SK-MEL-5 (cell line): Measurements from ENCODE around the gene OSBPL8. TPM values are rescaled to one million over a fixed set of nuclear protein-coding genes. Genes with fewer than 3 reads are reported as not detected.
"Not testable (repeated sequence)": the region's sequence is repeated elsewhere in the genome, so short reads cannot be mapped to it uniquely, and the experiment has no call there.

Experiments used
- DNase-seq: peaks from one replicate; pipeline ENCODE4 v3.0.0-alpha.2; 2016; ENCODE audit warnings: low read depth, low spot score
- in situ Hi-C: cut with HindIII; loops from 2 replicates; pipeline ENCODE4 v1.10.0; 2016; ENCODE audit warnings: low sequenced_read_pairs, high pct_unique_total_duplicates, low pct_unique_long_range_greater_than_20kb
- total RNA-seq: library from RNA; depleted of rRNA; stranded (reverse); fragments of >200 nt; shearing (Covaris generic); gene quantifications from 2 replicates; pipeline ENCODE4 v1.2.3, GENCODE V29; 2014

OSBPL8 gene
- total RNA-seq, 1 experiment from 2014 or later: 46.3 TPM

GRCh38 chr12:76504606-76505005, 55.0 kb downstream of the OSBPL8 start:
- DNase-seq: no peak
- in situ Hi-C loops: no loop called here

DNA sequence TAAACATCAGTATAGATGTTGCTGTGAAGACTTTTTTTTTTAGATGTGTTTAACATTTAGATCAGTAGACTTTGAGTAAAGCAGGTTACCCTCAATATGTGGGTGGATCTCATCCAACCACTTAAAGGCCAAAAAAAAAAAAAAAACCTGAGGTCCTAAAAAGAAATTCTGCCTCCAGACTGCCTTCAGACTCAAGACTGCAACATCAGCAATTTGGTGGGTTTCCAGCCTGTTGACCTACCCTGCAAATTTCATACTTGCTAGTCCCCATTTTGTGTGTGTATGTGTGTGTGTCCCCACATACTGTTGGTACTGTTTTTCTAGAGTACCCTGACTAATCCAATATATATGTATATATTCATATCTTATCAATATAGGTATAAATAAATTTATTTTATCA, 55.6 kb downstream of the OSBPL8 start:
- in situ Hi-C loops: no loop called here
- DNase-seq: no peak

DNA sequence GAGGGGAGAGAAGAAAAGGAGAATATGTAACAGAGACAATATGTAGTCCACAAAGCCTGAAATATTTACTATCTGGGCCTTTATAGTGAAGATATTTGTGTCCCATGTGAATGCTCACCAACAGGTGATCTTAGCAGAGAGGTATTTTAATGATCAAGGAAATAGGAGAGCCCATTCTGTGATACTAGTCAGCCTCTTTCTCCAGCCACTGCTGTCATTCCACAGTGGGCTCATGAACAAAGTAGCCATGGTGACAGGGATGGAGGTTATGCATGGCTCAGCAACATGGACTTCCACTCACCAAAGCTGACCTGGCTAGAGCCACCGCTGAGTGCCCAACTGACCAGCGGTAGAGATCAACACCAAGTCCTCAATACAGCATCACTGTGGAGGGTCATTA, 58.2 kb downstream of the OSBPL8 start:
- DNase-seq: no peak
- in situ Hi-C loops: no loop called here

DNA sequence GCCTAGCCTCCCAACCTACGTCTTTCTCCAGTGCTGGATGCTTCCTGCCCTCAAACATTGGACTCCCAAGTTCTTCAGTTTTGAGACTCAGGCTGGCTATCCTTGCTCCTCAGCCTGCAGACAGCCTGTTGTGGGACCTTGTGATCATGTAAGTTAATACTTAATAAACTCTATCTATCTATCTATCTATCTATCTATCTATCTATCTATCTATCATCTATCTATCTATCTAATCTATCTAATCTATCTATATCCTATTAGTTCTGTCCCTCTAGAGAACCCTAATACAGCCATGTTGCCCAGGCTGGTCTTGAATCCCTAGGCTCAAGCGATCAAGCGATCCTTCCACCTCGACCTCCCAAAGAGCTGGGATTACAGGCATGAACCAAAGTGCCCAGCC, 60.4 kb downstream of the OSBPL8 start:
- in situ Hi-C loops, DNase-seq: not testable (repeated sequence)

DNA sequence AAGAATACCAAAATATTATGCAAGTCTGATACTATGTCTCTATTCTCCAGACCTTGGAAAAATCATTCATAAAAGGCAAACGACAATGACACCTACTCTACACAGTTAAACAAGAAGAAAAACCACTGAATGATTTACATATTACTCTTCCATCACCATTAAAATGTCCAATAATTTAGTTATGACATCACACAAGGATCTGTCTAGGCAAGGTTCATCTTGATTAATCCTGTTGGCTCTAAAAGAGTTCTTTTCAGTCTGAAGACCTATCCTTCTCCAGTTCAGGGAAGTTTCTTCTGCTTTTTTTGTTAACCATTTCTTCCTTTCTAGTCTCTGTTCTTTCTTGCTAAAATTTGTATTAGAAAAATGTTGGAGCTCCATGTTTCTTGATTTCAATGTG, 64.0 kb downstream of the OSBPL8 start:
- DNase-seq: no peak
- in situ Hi-C loops: no loop called here

GRCh38 chr12:76491292-76491691, 68.3 kb downstream of the OSBPL8 start:
- no peak for DNase-seq
- in situ Hi-C loops: no loop called here

- DNase-seq: no peak
- in situ Hi-C loops: no loop called here
Observed at GRCh38 chr12:76490763-76491162, 68.8 kb downstream of the OSBPL8 start.

DNA sequence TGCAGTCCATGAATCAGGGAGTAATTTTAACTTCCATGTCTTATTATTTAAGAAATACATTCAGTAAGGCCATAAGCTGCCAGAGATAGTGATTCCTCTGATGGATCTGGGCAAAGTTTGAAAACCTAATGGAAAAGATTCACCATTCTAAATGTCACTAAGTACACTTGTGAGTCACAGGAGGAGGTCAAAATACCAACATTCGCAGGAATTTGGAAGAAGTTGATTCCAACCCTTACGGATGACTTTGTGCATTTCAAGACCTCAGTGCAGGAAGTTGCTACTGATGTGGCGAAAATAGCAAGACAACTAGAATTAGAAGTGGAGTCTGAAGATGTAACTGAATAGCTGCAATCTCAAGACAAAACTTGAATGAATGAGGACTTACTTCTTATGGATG, 69.8 kb downstream of the OSBPL8 start:
- DNase-seq: no peak
- in situ Hi-C loops: no loop called here

- no peak for DNase-seq
- in situ Hi-C loops: no loop called here
Observed at GRCh38 chr12:76486011-76486410, 73.6 kb downstream of the OSBPL8 start.

- in situ Hi-C loops: no loop called here
- peak; percentile 70 for DNase-seq
Observed at GRCh38 chr12:76480796-76481195, 78.8 kb downstream of the OSBPL8 start.

DNA sequence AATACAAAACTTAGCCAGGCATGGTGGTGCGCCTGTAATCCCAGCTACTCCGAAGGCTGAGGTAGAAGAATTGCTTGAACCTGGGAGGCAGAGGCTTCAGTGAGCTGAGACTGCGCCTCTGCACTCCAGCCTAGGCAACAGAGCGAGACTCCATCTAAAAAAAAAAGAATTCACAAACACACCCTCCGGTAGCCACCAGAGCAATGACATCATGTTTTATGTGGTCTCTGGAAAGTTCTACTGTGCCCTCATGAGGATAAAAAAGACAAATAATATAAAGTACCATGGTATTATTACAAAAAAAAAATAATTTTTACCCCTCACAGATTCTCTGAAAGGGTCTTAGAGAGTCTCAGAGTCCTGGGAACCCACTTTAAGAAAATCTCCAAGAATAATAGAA, 81.5 kb downstream of the OSBPL8 start:
- in situ Hi-C loops: no loop called here
- no peak for DNase-seq

- peak; percentile 52 for DNase-seq
- in situ Hi-C loops: not testable (repeated sequence)
Observed at GRCh38 chr12:76472862-76473261, 86.7 kb downstream of the OSBPL8 start.

DNA sequence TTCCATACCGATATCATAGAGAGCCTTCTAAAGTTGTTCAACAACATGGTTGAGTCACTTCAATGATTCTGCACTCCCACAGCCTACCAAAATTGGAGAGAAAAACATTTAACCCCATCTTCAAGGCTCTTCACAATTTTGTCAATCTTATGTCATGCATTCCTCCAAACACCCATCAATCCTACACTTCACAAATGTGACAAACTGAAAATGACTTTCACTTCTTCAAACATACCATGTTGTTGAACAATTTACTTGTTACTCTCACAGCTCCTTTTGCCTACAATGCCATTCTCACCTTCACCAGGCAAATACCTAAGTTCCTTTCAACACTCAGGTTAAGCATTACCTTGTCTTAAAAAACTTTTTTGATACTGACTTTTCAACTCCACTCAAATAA, 88.0 kb downstream of the OSBPL8 start:
- in situ Hi-C loops: no loop called here

GRCh38 chr12:76470028-76470939, 89.3 kb downstream of the OSBPL8 start:
- peak; percentile 61 for DNase-seq
- in situ Hi-C loops: no loop called here

More for the DNA sequence above, 88.0 kb downstream of the OSBPL8 start:
- DNase-seq: no peak

DNA sequence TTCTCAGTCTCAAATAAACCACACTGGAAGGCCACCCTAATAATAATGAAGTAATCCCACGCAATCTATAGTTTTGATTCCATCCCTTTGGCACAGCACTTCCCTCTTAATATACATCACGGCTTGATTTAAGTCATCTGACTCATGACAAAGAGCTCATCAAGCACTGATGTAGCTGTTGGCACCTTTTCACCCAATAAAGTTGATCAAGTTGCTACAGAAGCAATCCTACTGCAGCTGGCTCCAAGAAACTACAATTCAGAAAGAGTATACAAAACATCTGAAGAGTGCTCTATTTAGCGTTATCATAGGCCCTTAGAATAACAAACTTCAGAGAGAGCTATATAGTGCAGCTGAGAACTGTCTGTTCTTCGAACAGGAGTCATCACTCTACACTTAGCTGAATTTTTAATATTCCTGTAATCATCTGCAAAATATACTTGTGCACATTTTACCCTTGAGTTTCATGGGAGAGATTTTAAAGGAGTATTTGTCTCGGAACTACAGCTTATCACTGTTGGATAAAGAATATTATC, 94.9 kb downstream of the OSBPL8 start:
- no peak for DNase-seq
- in situ Hi-C loops: no loop called here

DNA sequence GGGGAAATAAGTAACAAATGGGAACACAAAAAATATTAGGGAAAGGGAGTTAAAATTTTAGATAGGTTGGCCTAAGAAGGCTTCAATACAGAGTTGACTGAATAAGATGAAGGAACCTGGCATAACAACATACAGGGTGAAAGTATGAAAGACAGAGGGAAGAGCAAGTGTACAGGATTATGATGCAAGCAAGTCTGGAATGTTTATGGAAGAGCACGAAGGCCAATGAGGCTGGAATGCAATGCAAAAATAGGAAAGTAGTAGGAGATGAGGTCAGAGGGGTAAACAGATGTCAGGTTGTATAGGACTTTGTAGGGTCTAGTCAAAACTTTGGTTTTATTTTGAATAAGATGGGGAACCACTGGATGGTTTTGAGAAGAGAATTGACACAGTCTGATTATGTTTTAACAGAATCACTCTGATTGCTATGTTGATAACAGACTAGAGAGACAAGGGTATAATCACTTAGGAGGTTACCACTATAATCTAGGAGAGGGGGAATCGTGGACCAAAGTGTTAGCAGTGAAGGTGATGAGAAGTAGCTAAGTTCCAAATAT, 96.8 kb downstream of the OSBPL8 start:
- in situ Hi-C loops: no loop called here
- DNase-seq: no peak

GRCh38 chr12:76460807-76461206, 98.8 kb downstream of the OSBPL8 start:
- in situ Hi-C loops: no loop called here
- DNase-seq: no peak

DNA sequence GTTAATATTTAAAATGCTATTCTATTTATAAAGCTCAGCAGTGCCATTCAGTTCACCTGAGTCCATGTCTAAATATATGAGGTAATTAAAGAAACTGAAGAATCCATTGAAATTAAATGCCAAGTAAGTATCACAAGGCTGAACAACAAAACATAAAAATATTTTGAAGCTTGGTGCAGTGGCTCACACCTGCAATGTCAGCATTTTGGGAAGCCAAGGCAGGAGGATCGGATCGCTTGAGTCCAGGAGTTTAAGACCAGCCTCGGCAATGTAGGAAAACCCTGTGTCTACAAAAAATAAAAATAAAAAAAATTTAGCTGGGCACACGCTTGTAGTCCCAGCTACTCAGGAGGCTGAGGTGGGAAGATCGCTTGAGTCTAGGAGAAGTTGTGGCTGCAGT, 101.8 kb downstream of the OSBPL8 start:
- DNase-seq: no peak
- in situ Hi-C loops: no loop called here

DNA sequence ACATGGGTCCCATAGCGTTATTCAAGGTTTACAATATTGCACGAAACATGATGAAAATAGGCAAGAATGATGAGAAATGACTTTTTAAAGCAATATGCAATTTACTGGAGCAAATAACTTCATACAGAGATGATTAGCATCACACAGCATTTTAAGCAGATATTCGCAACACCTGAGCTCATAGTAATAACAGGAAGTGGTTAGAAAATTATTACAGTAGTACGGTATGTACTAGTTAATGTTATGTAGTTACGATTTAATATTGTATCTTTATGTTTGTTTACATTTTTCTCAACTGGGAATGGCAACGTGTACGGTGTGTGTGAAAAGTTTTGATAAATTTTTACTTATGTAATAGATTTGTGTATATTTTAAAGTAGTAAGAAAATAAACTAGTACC, 102.6 kb downstream of the OSBPL8 start:
- in situ Hi-C loops: no loop called here
- DNase-seq: no peak
